Left lung (tissue), 10 donors: Measurements from ENCODE around the gene RGS17. TPM values are rescaled to one million over a fixed set of nuclear protein-coding genes. Genes with fewer than 3 reads are reported as not detected.
A peak's percentile ranks its signal among the peaks of the same experiment; 100 is the strongest.
"Not testable (repeated sequence)": the region's sequence is repeated elsewhere in the genome, so short reads cannot be mapped to it uniquely, and the experiment has no call there.

ENCODE experiments used
- ATAC-seq: fragments of 200-7000 bp; cut with Tn5 transposase; one replicate; pipeline ENCODE4 v1.9.1; 2020; ENCODE audit warnings: moderate library complexity
- DNase-seq, 4 donors: peaks; one replicate each; pipeline ENCODE4 v3.0.0-alpha.2; 2013 to 2020
- H3K27ac ChIP-seq, 2 donors: fragments of 200-600 bp; sonication (generic) in 1 of 2; one replicate each; pipeline versions ENCODE4 v1.5.0 to v1.8.0; 2020 to 2021
- H3K27me3 ChIP-seq, 2 donors: fragments of 200-600 bp; sonication (generic) in 1 of 2; one replicate each; pipeline versions ENCODE4 v1.5.0 to v1.8.0; 2020 to 2021
- H3K36me3 ChIP-seq, 2 donors: fragments of 200-600 bp; sonication (generic) in 1 of 2; one replicate each; pipeline versions ENCODE4 v1.5.0 to v1.8.0; 2020 to 2021
- H3K4me1 ChIP-seq, 2 donors: fragments of 200-600 bp; one replicate each; pipeline ENCODE4 v1.8.0; 2021
- H3K4me3 ChIP-seq, 2 donors: fragments of 200-600 bp; sonication (generic) in 1 of 2; one replicate each; pipeline versions ENCODE4 v1.5.0 to v1.8.0; 2020 to 2021; ENCODE audit warnings: mild to moderate bottlenecking in 1 of 2
- H3K9me3 ChIP-seq, 2 donors: fragments of 200-600 bp; sonication (generic) in 1 of 2; one replicate each; pipeline versions ENCODE4 v1.5.0 to v1.8.0; 2020 to 2021
- CTCF ChIP-seq, 2 donors: fragments of 200-600 bp; sonication (generic) in 1 of 2; IDR thresholded peaks; one replicate each; pipeline versions ENCODE4 v1.5.0 to v1.8.0; 2021; ENCODE audit warnings: antibody characterized with exemption in 2 of 2
- intact Hi-C, 2 donors: fragments of 100-400 bp; cut with DNase I; formaldehyde crosslinking; loops; one replicate each; pipeline versions ENCODE4 v1.11.2 to v1.14.2; 2022
- polyA plus RNA-seq, 6 donors: library from polyadenylated mRNA; unstranded; fragments of 120-200 nt; gene quantifications; one replicate each; pipeline ENCODE4 v1.2.1, GENCODE V29; 2013; ENCODE audit not compliant: insufficient read length in 6 of 6
- total RNA-seq, 2 donors: library from RNA; stranded (reverse); fragmentation: NEBNext Ultra II Directional; extraction: Animal tissue kit (Norgen Biotek cat#: 25700); gene quantifications; one replicate each; pipeline ENCODE4 v1.2.1, GENCODE V29; 2021
- donor health status: DM: no; HTN: yes; CAD: no.
- donor health status: DM: no; HTN: no; CAD: no.

The RGS17 gene
- total and polyA plus RNA-seq, 8 donors: 0.15 to 2.7 (median 2.3) TPM

- no peaks in the 10 kb centered on the region for H3K9me3 ChIP-seq
- ATAC-seq: peak; percentile 9
- peak in 1 of 4 donors; percentile 18 for DNase-seq
- TF ChIP-seq CTCF (IDR thresholded peaks at IDR 0.05): peak in 1 of 2 donors; percentile 15
- H3K27me3 ChIP-seq: no peaks in the 10 kb centered on the region
- peaks cover 11 to 32% of the 10 kb centered on the region in 2 donors for H3K4me1 ChIP-seq
- peak overlapping the region; percentile 88 to 89 for H3K27ac ChIP-seq
- intact Hi-C loops: no loop called here
- peak overlapping the region; percentile 59 to 71 for H3K4me3 ChIP-seq
- peaks cover 0 to 15% of the 10 kb centered on the region in 2 donors for H3K36me3 ChIP-seq
Measured at GRCh38 chr6:153001767-153002612, 129.1 kb downstream of the RGS17 start.

- peaks cover 0 to 20% of the 10 kb centered on the region in 2 donors for H3K36me3 ChIP-seq
- ATAC-seq, DNase-seq, H3K27me3 ChIP-seq, intact Hi-C loops, H3K27ac ChIP-seq, H3K9me3 ChIP-seq: not testable (repeated sequence)
- H3K4me1 ChIP-seq: peaks cover 11 to 32% of the 10 kb centered on the region in 2 donors
- H3K4me3 ChIP-seq: peak overlapping the region in 1 of 2 donors; percentile 71
Measured at GRCh38 chr6:153000790-153001189, 130.3 kb downstream of the RGS17 start.

DNA sequence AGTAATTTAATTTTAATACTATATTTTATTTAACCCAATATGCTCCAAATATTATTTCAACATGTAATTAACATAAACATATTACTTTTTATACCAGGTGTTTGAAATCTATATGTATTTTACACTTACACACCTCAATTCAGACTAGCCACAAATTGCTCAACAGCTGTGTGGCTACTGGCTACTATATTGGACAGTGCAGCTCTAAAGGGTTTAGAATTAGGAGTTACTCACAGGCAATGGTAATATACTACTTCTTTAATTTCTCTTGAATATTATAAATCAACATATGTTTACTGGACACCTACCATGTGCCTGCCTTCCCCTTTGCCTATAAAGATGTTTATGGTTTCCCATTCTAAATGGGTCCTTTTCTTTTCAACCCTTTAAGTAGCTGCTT, 130.8 kb downstream of the RGS17 start:
- H3K36me3 ChIP-seq: peaks cover 0 to 20% of the 10 kb centered on the region in 2 donors
- intact Hi-C loops: no loop called here
- DNase-seq: no peak
- H3K27ac ChIP-seq: no peak overlapping the region
- no peak overlapping the region for H3K4me3 ChIP-seq
- H3K27me3 ChIP-seq: no peaks in the 10 kb centered on the region
- ATAC-seq: no peak
- H3K4me1 ChIP-seq: peaks cover 11 to 32% of the 10 kb centered on the region in 2 donors
- H3K9me3 ChIP-seq: no peaks in the 10 kb centered on the region
- no peak for TF ChIP-seq CTCF (IDR thresholded peaks at IDR 0.05)

DNA sequence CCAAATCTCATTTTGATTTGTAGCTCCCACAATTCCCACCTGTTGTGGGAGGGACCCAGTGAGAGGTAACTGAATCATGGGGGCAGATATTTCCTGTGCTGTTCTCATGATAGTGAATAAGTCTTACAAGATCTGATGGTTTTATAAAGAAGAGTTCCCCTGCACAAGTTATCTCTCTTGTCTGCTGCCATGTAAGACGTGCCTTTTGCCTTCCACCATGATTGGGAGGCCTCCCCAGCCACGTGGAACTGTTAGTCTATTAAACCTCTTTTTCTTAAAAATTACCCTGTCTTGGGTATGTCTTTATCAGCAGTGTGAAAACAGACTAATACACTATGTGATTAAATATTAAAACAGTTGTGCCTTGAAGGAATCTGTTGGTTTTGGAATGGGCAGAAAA, 131.5 kb downstream of the RGS17 start:
- Histone ChIP-seq H3K4me1 (peaks cover 11 to 32% of the 10 kb centered on the region in 2 donors), H3K36me3 (peaks cover 0 to 24% of the 10 kb centered on the region in 2 donors)
- ATAC-seq, DNase-seq, H3K27ac ChIP-seq, H3K9me3 ChIP-seq, H3K4me3 ChIP-seq, H3K27me3 ChIP-seq, intact Hi-C loops: not testable (repeated sequence)

GRCh38 chr6:152993847-152994246, 137.2 kb downstream of the RGS17 start:
- intact Hi-C loops: no loop called here
- ATAC-seq (no peak), DNase-seq (no peak)
- no peak for TF ChIP-seq CTCF (IDR thresholded peaks at IDR 0.05)
- no peak overlapping the region for H3K27ac ChIP-seq
- no peaks in the 10 kb centered on the region for H3K9me3 ChIP-seq
- H3K4me1 ChIP-seq: peaks cover 0 to 7% of the 10 kb centered on the region in 2 donors
- no peaks in the 10 kb centered on the region for H3K27me3 ChIP-seq
- H3K36me3 ChIP-seq: peaks cover 0 to 76% of the 10 kb centered on the region in 2 donors
- no peak overlapping the region for H3K4me3 ChIP-seq

- no peak overlapping the region for H3K4me3 ChIP-seq
- TF ChIP-seq CTCF (IDR thresholded peaks at IDR 0.05): no peak
- ATAC-seq: no peak
Measured at GRCh38 chr6:152993431-152993830, 137.7 kb downstream of the RGS17 start.

More at GRCh38 chr6:152993431-152993830, 137.7 kb downstream of the RGS17 start:
- intact Hi-C loops: no loop called here
- peaks cover 0 to 7% of the 10 kb centered on the region in 2 donors for H3K4me1 ChIP-seq
- DNase-seq: no peak
- peaks cover 0 to 75% of the 10 kb centered on the region in 2 donors for H3K36me3 ChIP-seq
- no peaks in the 10 kb centered on the region for H3K9me3 ChIP-seq
- no peak overlapping the region for H3K27ac ChIP-seq
- H3K27me3 ChIP-seq: no peaks in the 10 kb centered on the region
